GM12878 (cell line): ENCODE measurements around the gene KPNA4. TPM values are rescaled to one million over a fixed set of nuclear protein-coding genes. Genes with fewer than 3 reads are reported as not detected.

Source experiments
- ATAC-seq: fragments of 200-7000 bp; cut with Tn5 transposase; 3 replicates; pipeline ENCODE4 v1.9.1; 2020; ENCODE audit warnings: mild to moderate bottlenecking, moderate library complexity
- BruUV-seq: library from RNA; stranded (reverse); fragments of 400-500 nt; replicated peaks from 2 replicates; lab custom pipeline; 2021; lab: Mats Ljungman, UMichigan
- CTCF ChIA-PET: fragments of 300-600 bp; sonication (Branson Sonifier 250); formaldehyde crosslinking; extraction: SDS; loops from one replicate; lab custom pipeline; 2021; ENCODE audit warnings: inconsistent platforms; lab: Yijun Ruan, JAX
- POLR2A ChIA-PET: fragments of 350-600 bp; formaldehyde crosslinking; extraction: SDS; loops from one replicate; lab custom pipeline; 2021; ENCODE audit warnings: inconsistent platforms; lab: Charles Lee
- RAD21 ChIA-PET: fragments of 300-600 bp; sonication (Branson Sonifier 250); formaldehyde crosslinking; loops from one replicate; lab custom pipeline; 2023; ENCODE audit warnings: antibody characterized with exemption; ENCODE audit not compliant: unreplicated experiment; lab: Charles Lee
- SMC1A ChIA-PET: fragments of 300-600 bp; sonication (Branson Sonifier 250); formaldehyde crosslinking; loops from one replicate; lab custom pipeline; 2023; ENCODE audit not compliant: unreplicated experiment, uncharacterized antibody; lab: Charles Lee
- DNase-seq: peaks from one replicate; pipeline ENCODE4 v3.0.0-alpha.2; 2011; ENCODE audit warnings: low read depth, low spot score
- FAIRE-seq: peaks from 3 replicates; lab custom pipeline; 2011; peaks lifted over from hg19 to GRCh38; lab: Jason Lieb, UNC
- H2AFZ ChIP-seq: 2 replicates; pipeline ENCODE4 v1.6.0; 2011; ENCODE audit warnings: low read depth, low read length, control low read depth; ENCODE audit not compliant: control insufficient read depth
- H3K27ac ChIP-seq: 2 replicates; pipeline ENCODE4 v1.5.1; 2011; ENCODE audit warnings: control low read depth; ENCODE audit not compliant: control insufficient read depth, insufficient read depth
- H3K27me3 ChIP-seq, 2 experiments: replicated peaks in 1 of 2; 2 replicates each; pipeline versions ENCODE4 v1.6.0 to v1.6.1; 2011; ENCODE audit warnings: low read length in 1 of 2; ENCODE audit not compliant: control insufficient read depth in 2 of 2, insufficient read depth in 2 of 2
- H3K36me3 ChIP-seq, 2 experiments: 2 replicates each; pipeline ENCODE4 v1.5.1; 2011; ENCODE audit warnings: low read length in 1 of 2; ENCODE audit not compliant: control insufficient read depth in 2 of 2, insufficient read depth in 2 of 2
- H3K4me1 ChIP-seq: 2 replicates; pipeline ENCODE4 v1.6.1; 2011; ENCODE audit warnings: mild to moderate bottlenecking, low read length, moderate library complexity, mixed read lengths; ENCODE audit not compliant: control insufficient read depth, insufficient read depth
- H3K4me2 ChIP-seq: 2 replicates; pipeline ENCODE4 v1.6.0; 2011; ENCODE audit warnings: control low read depth; ENCODE audit not compliant: control insufficient read depth, insufficient read depth
- H3K4me3 ChIP-seq: fragments of 200-600 bp; sonication (generic); 2 replicates; pipeline ENCODE4 v1.5.1; 2016
- H3K79me2 ChIP-seq: 2 replicates; pipeline ENCODE4 v1.6.0; 2011; ENCODE audit warnings: low read length; ENCODE audit not compliant: control insufficient read depth, insufficient read depth
- H3K9ac ChIP-seq: 2 replicates; pipeline ENCODE4 v1.8.0; 2011; ENCODE audit warnings: low read length, control low read depth, mixed read lengths; ENCODE audit not compliant: control insufficient read depth, insufficient read depth
- H3K9me3 ChIP-seq: replicated peaks from 3 replicates; pipeline ENCODE4 v1.5.1; 2011; ENCODE audit warnings: mild to moderate bottlenecking, low read length; ENCODE audit not compliant: control insufficient read depth, insufficient read depth
- H4K20me1 ChIP-seq: 2 replicates; pipeline ENCODE4 v1.6.0; 2011; ENCODE audit not compliant: control insufficient read depth, insufficient read depth
- CHD1 ChIP-seq: IDR thresholded peaks from 2 replicates; pipeline ENCODE4 v1.6.1; 2012; ENCODE audit warnings: low read depth, low read length, improper control_type of control experiment
- EZH2 ChIP-seq: IDR thresholded peaks from 2 replicates; pipeline ENCODE4 v1.6.1; 2012; ENCODE audit warnings: low read depth, mild to moderate bottlenecking, control low read depth, inconsistent platforms, low read length, borderline replicate concordance; ENCODE audit not compliant: control insufficient read depth
- IRF3 ChIP-seq: fragments of 450-650 bp; IDR thresholded peaks from 2 replicates; pipeline ENCODE4 v1.6.1; 2014; ENCODE audit warnings: mild to moderate bottlenecking
- MEF2A ChIP-seq: IDR thresholded peaks from 2 replicates; pipeline ENCODE4 v1.6.1; 2011; ENCODE audit warnings: low read depth, mild to moderate bottlenecking, low read length, moderate library complexity; ENCODE audit not compliant: insufficient read depth
- POLR2A ChIP-seq: IDR thresholded peaks from 2 replicates; pipeline ENCODE4 v1.6.1; 2011; ENCODE audit warnings: low read depth, mild to moderate bottlenecking, low read length
- POLR2AphosphoS5 ChIP-seq: IDR thresholded peaks from 2 replicates; pipeline ENCODE4 v1.6.1; 2011; ENCODE audit warnings: mild to moderate bottlenecking, low read length, inconsistent platforms
- SP1 ChIP-seq: IDR thresholded peaks from one replicate; pipeline ENCODE4 v1.6.1; 2011; ENCODE audit warnings: low read depth, low read length
- SUZ12 ChIP-seq: fragments of 200-600 bp; sonication (generic); IDR thresholded peaks from one replicate; pipeline ENCODE4 v1.6.1; 2018; ENCODE audit warnings: antibody characterized with exemption, mild to moderate bottlenecking; ENCODE audit not compliant: unreplicated experiment
- ZBTB40 ChIP-seq: fragments of 450-650 bp; IDR thresholded peaks from 2 replicates; pipeline ENCODE4 v1.6.1; 2016; ENCODE audit warnings: mild to moderate bottlenecking, moderate library complexity, borderline replicate concordance
- WGBS: methylation state at CpG from one replicate; pipeline ENCODE4 v1.1.6; 2016; ENCODE audit warnings: low lambda C conversion rate; ENCODE audit not compliant: insufficient replicate concordance, insufficient coverage; ENCODE audit errors: missing lambda C conversion rate; 5-methylcytosine and 5-hydroxymethylcytosine counted together
- in situ Hi-C: fragments of 300-500 bp; cut with MboI; formaldehyde crosslinking; loops from 9 replicates; pipeline ENCODE4 v1.14.3; 2018; ENCODE audit warnings: mixed read lengths
- intact Hi-C: fragments of 100-400 bp; cut with micrococcal nuclease; formaldehyde crosslinking; loops from one replicate; pipeline ENCODE4 v1.14.2; 2022; ENCODE audit not compliant: unreplicated experiment
- polyA plus RNA-seq, 11 experiments: library from polyadenylated mRNA; depleted of rRNA in 4 of 11; unstranded in 6 of 11; stranded (reverse) in 5 of 11; fragments of >200 nt; fragmentation: Nextera tagmentation in 4 of 11; fragmentation: Illumina TruSeq in 1 of 11; extraction: Ambion mirVana in 4 of 11; extraction: Trizol in 1 of 11; gene quantifications; 1 replicate in 1 of 11; 2 replicates in 10 of 11; pipeline versions ENCODE4 v1.2.1 to v1.2.3, GENCODE V29; 2011 to 2016; ENCODE audit warnings: inconsistent platforms in 2 of 11, missing spikeins in 2 of 11, low read depth in 1 of 11
- total RNA-seq, 4 experiments: library from RNA; depleted of rRNA in 3 of 4; stranded (reverse); fragments of >200 nt in 3 of 4; fragmentation: Illumina TruSeq in 1 of 4; extraction: Trizol in 1 of 4; gene quantifications; 2 replicates each; pipeline versions ENCODE4 v1.2.1 to v1.2.3, GENCODE V29; 2013 to 2021

KPNA4 gene
- total and polyA plus RNA-seq, 10 of the 15 experiments (the other 5 are each of a cell fraction or from before 2014, with no cell fraction given), result 9.9 to 40.6 (median 18.1) TPM

GRCh38 chr3:160576621-160577020, 11.2 kb upstream of the KPNA4 start:
- DNase-seq (no peak), FAIRE-seq (no peak), ATAC-seq (no peak)
- no peaks in the 10 kb centered on the region for H3K36me3 ChIP-seq
- ChIA-PET POLR2A (no interaction called here), RAD21 (interaction anchor here (0.7 kb wide), 1 partner anchor 412 kb away, joined by 3 read pairs; no protein-coding TSS in a partner anchor), SMC1A (interaction anchor here (0.8 to 1.4 kb wide), 4 partner anchors 13 to 111 kb away, joined by 3 to 4 read pairs (median 4); no protein-coding TSS in a partner anchor), CTCF (interaction anchor here (0.8 kb wide), 1 partner anchor 8 kb away, joined by 3 read pairs; no protein-coding TSS in a partner anchor)
- H3K4me1 ChIP-seq, result no peaks in the 10 kb centered on the region
- intact Hi-C loops, result loop anchor here (5.0 kb wide), 1 partner anchor 366 kb away; no protein-coding TSS in a partner anchor
- H3K9ac ChIP-seq, result no peak overlapping the region
- no peak for TF ChIP-seq POLR2AphosphoS5
- TF ChIP-seq POLR2A, result no peak
- no peak for TF ChIP-seq MEF2A
- TF ChIP-seq EZH2, result no peak
- no peak for TF ChIP-seq SUZ12
- TF ChIP-seq SP1, result no peak
- no peak for TF ChIP-seq CHD1
- H3K79me2 ChIP-seq, result no peaks in the 10 kb centered on the region
- no peak overlapping the region for H3K27ac ChIP-seq
- H3K27me3 ChIP-seq, result no peaks in the 10 kb centered on the region
- H2AFZ ChIP-seq, result no peak overlapping the region
- H4K20me1 ChIP-seq, result no peaks in the 10 kb centered on the region
- no peak overlapping the region for H3K4me3 ChIP-seq
- in situ Hi-C loops, result no loop called here
- no peak overlapping the region for H3K4me2 ChIP-seq
- BruUV-seq, result no TSS peak
- H3K9me3 ChIP-seq, result no peaks in the 10 kb centered on the region; the same call in 2 of the 3 replicates

GRCh38 chr3:160575589-160575988, 10.2 kb upstream of the KPNA4 start:
- ChIA-PET CTCF (no interaction called here), POLR2A (interaction anchor here (1.4 kb wide), 1 partner anchor 9 kb away, joined by 5 read pairs; no protein-coding TSS in a partner anchor)
- peak; percentile 38; the same call in 2 of the 3 replicates for ATAC-seq
- TF ChIP-seq ZBTB40, result no peak
- TF ChIP-seq IRF3, result no peak

More at GRCh38 chr3:160575589-160575988, 10.2 kb upstream of the KPNA4 start:
- Histone ChIP-seq H3K4me1 (no peaks in the 10 kb centered on the region), H3K4me2 (no peak overlapping the region), H3K9me3 (no peaks in the 10 kb centered on the region), H4K20me1 (no peaks in the 10 kb centered on the region), H2AFZ (no peak overlapping the region), H3K36me3 (no peaks in the 10 kb centered on the region), H3K27me3 (no peaks in the 10 kb centered on the region), H3K79me2 (no peaks in the 10 kb centered on the region), H3K9ac (no peak overlapping the region), H3K4me3 (no peak overlapping the region), H3K27ac (no peak overlapping the region)
- RAD21 ChIA-PET, result no interaction called here
- no TSS peak for BruUV-seq
- DNase-seq, result no peak
- intact Hi-C loops, result loop anchor here (5.0 kb wide), 1 partner anchor 367 kb away; no protein-coding TSS in a partner anchor
- in situ Hi-C loops, result no loop called here
- SMC1A ChIA-PET, result interaction anchor here (1.4 kb wide), 1 partner anchor 12 kb away, joined by 4 read pairs; no protein-coding TSS in a partner anchor
- no peak for FAIRE-seq
- WGBS, result 31% methylated on average over 1 of the region's 1 CpG
